ENCODE results near the gene VILL.

DNA sequence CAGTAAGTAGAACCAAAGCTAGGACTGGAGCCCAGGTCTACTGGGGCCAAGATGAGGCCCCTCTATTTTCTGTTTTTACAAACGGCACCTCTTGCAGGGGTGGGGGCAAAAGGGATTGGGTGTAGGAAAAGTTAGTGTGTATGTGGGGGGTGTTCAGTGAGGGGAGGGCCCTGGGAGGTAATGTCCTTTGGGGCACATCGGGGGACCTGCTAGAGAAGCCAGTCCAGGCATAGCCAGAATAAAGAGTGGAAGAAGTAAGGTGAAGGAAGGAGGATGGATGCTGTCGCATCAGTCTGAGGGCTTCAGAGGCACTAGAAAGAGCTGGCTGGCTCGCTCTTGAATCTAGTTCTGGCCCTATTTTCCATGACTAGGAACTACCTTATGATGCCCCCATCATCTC is 36.3 kb downstream of the VILL start:
- TF ChIP-seq, protein P1, sequence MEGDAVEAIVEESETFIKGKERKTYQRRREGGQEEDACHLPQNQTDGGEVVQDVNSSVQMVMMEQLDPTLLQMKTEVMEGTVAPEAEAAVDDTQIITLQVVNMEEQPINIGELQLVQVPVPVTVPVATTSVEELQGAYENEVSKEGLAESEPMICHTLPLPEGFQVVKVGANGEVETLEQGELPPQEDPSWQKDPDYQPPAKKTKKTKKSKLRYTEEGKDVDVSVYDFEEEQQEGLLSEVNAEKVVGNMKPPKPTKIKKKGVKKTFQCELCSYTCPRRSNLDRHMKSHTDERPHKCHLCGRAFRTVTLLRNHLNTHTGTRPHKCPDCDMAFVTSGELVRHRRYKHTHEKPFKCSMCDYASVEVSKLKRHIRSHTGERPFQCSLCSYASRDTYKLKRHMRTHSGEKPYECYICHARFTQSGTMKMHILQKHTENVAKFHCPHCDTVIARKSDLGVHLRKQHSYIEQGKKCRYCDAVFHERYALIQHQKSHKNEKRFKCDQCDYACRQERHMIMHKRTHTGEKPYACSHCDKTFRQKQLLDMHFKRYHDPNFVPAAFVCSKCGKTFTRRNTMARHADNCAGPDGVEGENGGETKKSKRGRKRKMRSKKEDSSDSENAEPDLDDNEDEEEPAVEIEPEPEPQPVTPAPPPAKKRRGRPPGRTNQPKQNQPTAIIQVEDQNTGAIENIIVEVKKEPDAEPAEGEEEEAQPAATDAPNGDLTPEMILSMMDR (IDR thresholded peaks at IDR 0.05): no peak
- no peak for TF ChIP-seq POLR2A (IDR thresholded peaks at IDR 0.05)

Measured in body of pancreas (tissue), 4 donors.